GM12872 (cell line): Measurements from ENCODE around the gene NCKAP5.

Experiments
- TF ChIP-seq, protein P1 (sequence below): IDR thresholded peaks from 3 replicates; pipeline ENCODE4 v1.5.1; 2011; ENCODE audit warnings: low read depth, mild to moderate bottlenecking, low read length, moderate library complexity; ENCODE audit not compliant: insufficient read depth

Gene NCKAP5

GRCh38 chr2:133456156-133456555 is 112.1 kb downstream of the NCKAP5 start:
- TF ChIP-seq, protein P1, sequence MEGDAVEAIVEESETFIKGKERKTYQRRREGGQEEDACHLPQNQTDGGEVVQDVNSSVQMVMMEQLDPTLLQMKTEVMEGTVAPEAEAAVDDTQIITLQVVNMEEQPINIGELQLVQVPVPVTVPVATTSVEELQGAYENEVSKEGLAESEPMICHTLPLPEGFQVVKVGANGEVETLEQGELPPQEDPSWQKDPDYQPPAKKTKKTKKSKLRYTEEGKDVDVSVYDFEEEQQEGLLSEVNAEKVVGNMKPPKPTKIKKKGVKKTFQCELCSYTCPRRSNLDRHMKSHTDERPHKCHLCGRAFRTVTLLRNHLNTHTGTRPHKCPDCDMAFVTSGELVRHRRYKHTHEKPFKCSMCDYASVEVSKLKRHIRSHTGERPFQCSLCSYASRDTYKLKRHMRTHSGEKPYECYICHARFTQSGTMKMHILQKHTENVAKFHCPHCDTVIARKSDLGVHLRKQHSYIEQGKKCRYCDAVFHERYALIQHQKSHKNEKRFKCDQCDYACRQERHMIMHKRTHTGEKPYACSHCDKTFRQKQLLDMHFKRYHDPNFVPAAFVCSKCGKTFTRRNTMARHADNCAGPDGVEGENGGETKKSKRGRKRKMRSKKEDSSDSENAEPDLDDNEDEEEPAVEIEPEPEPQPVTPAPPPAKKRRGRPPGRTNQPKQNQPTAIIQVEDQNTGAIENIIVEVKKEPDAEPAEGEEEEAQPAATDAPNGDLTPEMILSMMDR, result no peak

DNA sequence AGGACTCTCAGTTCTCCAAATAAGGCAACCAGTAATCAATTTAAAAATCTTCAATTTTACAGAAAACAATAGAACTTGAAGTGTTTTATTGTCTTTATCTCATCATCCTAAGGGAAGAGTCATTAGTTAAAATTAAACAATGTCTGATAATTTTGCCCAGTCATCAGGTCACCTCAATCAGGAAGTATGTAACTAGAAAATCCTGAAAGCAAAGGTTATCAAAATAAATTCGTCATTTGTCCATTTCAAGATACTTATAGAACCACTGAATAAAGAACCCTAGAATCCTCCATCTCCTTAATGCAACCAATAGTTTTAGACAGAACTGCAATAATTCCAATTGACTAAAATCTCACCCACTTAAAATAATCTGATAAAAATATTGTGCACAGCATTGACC is 115.2 kb downstream of the NCKAP5 start:
- TF ChIP-seq, protein P1, result no peak

DNA sequence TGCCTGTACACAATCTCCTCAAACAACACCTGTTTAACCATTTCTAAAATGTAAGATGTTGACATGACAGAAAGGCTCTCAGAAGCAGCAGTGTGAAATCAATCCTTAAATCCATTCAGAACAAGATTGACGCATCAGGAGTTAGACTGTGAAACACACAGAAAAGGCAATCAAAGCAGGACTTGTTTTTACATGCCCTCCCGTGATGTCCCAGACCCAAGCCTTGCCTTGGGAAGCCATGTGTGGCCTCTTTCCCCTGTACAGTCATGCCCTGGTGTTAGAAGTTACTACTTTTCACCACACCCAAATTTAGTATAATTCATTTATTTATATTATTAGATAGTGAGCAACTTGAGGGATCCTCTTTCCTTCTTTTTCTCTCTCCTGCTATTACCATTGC is 115.7 kb downstream of the NCKAP5 start:
- TF ChIP-seq, protein P1, result no peak

DNA sequence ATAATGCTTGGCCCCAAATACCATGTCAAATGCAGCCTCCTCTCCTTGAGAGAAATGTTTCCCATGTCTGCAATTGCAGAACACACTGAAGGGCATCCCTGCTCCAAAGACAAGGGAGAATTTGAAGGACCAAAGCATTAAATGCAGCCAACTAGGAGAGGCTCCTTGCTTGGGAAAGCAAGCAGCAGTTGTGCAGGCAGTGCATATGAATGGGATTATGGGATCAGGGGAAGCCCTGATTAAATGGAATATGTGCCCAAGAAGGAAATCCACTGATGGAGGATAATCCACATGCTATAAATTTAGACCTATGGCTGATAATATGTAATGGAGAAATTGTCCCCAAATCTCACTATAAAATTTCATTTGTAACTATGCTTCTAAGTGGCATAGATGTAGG is 116.1 kb downstream of the NCKAP5 start:
- TF ChIP-seq, protein P1, result no peak

DNA sequence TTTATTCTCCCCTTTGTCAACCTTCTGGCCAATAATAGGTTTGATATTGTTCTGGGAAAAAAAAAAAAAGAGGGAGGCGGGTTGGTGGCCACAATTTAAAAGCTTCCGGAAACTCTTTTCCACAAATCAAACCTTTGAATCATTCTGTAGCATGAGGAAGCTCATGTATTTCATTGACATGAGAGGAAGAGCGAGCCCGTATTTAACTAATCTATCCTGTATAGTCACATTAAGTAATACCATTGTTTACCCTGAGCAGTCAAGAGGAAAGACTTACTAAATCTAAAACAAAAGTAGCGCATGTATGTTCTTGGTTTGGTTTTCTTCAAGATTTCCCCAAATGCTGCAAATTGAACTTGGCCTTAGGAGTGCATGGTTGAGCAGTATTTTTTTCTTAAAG is 120.1 kb downstream of the NCKAP5 start:
- TF ChIP-seq, protein P1, result no peak

DNA sequence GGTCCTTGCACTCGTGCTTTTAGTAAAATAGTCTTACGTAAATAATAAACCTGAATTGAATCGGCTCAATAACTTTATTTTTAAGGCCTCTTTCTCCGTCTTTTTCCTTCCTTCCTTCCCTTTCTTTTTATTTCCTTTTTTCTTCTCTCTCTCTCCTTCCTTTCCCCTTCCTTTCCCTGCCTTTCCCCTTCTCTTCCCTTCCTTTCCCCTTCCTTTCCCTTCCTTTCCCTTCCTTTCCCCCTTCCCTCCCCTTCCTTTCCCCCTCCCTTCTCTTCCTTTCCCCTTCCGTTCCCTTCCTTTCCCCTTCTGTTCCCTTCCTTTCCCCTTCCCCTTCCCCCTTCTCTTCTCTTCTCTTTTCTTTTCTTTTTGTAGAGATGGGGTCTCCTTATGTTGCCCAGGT is 121.0 kb downstream of the NCKAP5 start:
- TF ChIP-seq, protein P1, result no peak

DNA sequence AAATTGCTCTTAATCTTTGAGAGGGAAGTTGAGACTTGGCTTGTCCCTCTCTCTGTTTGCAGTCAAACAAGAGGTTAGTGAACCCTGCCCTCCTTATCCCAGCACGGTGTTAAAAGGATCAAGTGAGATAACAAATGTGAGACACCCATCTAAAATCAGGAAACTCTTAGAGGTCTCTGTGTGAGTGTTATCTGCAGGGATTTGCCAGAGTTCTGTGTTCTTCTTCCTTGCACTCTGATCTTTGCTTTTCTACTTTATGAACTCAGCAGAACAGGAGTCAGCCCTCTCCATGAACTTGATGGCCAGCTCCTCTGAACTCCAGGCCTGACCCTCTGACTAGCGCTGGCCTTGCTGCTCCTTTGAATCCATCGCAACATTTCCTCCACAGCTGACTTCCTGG is 123.8 kb downstream of the NCKAP5 start:
- TF ChIP-seq, protein P1, result no peak

DNA sequence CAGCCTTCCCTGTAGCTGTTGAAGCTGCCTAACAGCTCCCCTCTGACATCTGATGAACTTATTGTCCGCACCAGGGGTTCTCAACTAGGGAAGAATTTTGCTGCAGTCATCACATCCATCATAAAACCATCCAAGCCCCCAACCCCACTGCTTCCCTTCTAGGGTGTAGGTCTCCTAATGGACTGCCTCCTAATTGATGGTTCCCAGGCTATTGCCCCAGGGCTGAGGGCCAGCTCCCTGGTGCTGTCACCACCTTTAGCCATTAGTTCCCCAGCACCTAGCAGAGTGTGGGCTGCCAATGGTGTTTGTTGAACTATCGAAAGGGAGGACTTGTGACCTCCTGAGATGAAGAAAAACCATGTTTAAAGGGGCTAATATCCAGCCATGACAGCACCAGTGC is 125.9 kb downstream of the NCKAP5 start:
- TF ChIP-seq, protein P1, result no peak
